Activated CD8-positive, alpha-beta memory T cell treated with anti-CD3 and anti-CD28 coated beads, Interleukin-2, amount 50 U/mL, for 24 hours (primary cell): ENCODE results near the gene ARL10.

ENCODE experiments used
- DNase-seq: peaks from one replicate; pipeline ENCODE4 v3.0.0-alpha.2; 2020; ENCODE audit errors: extremely low read depth

Gene ARL10

GRCh38 chr5:176410486-176411180, 45.3 kb downstream of the ARL10 start:
- no peak for DNase-seq

GRCh38 chr5:176412517-176413254, 47.4 kb downstream of the ARL10 start:
- DNase-seq = no peak

GRCh38 chr5:176413255-176413565, 47.9 kb downstream of the ARL10 start:
- DNase-seq = no peak

GRCh38 chr5:176413709-176414191, 48.5 kb downstream of the ARL10 start:
- no peak for DNase-seq

- DNase-seq = no peak
These were observed 49.4 kb downstream of the ARL10 start for GRCh38 chr5:176414704-176415103.

- no peak for DNase-seq
These were observed 50.1 kb downstream of the ARL10 start for GRCh38 chr5:176415240-176415951.

- peak; percentile 63 for DNase-seq
These were observed 51.0 kb downstream of the ARL10 start, which contains the start of gene CLTB for GRCh38 chr5:176415952-176416924. TSS of gene CLTB (minus strand) at chr5:176416539. CDS start at chr5:176416363, 176 bp downstream.

- DNase-seq = no peak
These were observed 51.7 kb downstream of the ARL10 start for GRCh38 chr5:176416965-176417364.

GRCh38 chr5:176418251-176418650, 53.0 kb downstream of the ARL10 start:
- DNase-seq = no peak

- no peak for DNase-seq
These were observed 54.8 kb downstream of the ARL10 start for GRCh38 chr5:176420086-176420485.

GRCh38 chr5:176420972-176421544, 55.8 kb downstream of the ARL10 start:
- no peak for DNase-seq

GRCh38 chr5:176424181-176424580, 58.9 kb downstream of the ARL10 start:
- no peak for DNase-seq

- no peak for DNase-seq
These were observed 59.9 kb downstream of the ARL10 start for GRCh38 chr5:176425138-176425537.

GRCh38 chr5:176425791-176426190, 60.5 kb downstream of the ARL10 start:
- DNase-seq = no peak

- DNase-seq = no peak
These were observed 61.6 kb downstream of the ARL10 start for GRCh38 chr5:176426876-176427275.

- no peak for DNase-seq
These were observed 62.7 kb downstream of the ARL10 start for GRCh38 chr5:176427971-176428370.

- no peak for DNase-seq
These were observed 64.7 kb downstream of the ARL10 start for GRCh38 chr5:176429972-176430371.
